SW480 (cell line): ENCODE measurements around the gene ITPA.

Source experiments
- DNase-seq: peaks from one replicate; pipeline ENCODE4 v3.0.0-alpha.2; 2016; ENCODE audit warnings: low spot score

The ITPA gene

DNA sequence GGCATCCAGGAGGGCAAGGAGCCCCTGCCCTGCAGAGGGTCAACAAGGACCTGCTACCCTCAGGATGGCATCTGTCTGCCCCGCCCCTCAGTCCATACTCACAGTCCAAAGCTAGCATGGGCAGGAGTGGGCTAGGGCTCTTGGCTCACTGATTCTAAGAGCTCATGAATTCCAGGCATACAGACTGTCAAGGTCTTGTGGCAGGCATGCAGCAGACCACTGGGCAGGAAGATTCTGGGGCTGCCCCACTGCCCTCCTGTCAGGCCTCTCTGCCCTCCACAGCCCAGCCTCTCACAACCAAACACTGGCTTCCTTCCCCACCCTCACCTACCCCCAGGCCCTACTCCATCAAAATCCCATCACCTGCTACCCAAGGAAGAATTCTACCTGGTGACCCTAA is 35.3 kb downstream of the ITPA start:
- DNase-seq, result no peak

DNA sequence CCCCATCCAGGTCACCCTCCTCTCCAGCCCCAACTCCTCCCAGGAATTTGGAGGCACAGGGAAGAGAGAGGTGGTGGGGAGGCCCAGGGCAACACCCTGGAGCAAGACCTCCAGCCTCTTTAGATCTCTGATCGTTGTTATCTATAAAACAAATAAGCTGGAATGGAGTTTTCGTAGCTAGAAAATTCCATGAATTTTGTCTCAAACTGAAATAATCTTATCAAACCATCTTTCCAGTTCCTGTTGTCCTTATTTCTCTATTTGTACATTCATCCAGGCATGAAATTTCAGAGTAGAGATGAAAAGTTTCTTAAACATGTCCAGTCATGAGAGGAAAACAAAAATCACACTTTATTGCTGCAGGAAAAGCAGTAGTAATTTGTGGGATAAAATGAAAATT is 35.9 kb downstream of the ITPA start:
- no peak for DNase-seq

DNA sequence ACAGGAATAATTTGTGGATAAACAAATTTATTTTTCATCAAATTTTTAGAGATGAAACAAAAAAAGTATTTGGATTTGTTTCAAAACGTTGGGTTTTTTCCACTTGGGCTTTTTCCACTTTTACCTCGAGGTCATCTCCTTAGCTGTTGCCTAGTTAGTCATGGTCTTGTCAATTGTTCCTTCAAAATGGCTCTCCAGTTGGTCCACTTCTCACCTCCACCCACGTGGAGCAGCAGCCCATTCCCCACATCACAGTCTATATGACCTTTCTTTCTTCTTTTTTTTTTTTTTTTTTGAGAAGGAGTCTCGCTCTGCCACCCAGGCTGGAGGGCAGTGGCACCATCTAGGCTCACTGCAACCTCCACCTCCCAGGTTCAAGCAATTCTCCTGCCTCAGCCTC is 36.4 kb downstream of the ITPA start:
- no peak for DNase-seq

DNA sequence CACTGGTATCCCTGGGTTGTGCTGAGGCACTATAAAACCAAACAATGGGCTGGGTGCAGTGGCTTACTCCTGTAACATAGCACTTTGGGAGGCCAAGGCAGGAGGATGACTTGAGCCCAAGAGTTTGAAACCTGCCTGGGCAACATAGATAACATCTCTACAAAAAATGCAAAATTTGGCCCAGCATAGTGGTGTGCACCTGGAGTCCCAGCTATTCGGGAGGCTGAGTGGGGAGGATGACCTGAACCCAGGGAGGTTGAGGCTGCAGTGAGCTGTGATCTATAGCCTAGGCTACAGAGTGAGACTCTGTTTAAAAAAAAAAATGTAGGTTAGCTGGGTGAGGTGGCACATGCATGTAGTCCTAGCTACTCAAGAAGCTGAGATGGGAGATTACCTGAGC is 37.4 kb downstream of the ITPA start:
- no peak for DNase-seq

DNA sequence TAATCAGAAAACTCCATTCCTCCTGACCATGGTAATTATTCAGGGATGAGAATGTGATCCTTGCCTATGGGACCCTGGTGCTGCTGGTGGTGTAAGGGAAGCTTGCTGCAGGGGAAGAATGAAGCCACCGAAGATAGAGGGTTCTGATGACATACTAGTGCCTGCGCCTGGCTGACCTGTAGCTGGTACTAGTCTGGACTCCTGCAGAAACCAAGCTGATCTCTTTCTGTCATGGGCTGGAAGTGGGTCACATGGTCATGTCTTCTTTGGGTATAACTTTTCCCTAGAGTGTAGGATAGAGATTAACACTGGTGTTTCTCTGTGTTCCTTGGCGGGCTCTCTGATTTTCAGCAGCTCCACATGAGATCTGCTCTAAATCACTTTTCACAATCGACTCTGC is 38.3 kb downstream of the ITPA start:
- DNase-seq, result peak; percentile 21

DNA sequence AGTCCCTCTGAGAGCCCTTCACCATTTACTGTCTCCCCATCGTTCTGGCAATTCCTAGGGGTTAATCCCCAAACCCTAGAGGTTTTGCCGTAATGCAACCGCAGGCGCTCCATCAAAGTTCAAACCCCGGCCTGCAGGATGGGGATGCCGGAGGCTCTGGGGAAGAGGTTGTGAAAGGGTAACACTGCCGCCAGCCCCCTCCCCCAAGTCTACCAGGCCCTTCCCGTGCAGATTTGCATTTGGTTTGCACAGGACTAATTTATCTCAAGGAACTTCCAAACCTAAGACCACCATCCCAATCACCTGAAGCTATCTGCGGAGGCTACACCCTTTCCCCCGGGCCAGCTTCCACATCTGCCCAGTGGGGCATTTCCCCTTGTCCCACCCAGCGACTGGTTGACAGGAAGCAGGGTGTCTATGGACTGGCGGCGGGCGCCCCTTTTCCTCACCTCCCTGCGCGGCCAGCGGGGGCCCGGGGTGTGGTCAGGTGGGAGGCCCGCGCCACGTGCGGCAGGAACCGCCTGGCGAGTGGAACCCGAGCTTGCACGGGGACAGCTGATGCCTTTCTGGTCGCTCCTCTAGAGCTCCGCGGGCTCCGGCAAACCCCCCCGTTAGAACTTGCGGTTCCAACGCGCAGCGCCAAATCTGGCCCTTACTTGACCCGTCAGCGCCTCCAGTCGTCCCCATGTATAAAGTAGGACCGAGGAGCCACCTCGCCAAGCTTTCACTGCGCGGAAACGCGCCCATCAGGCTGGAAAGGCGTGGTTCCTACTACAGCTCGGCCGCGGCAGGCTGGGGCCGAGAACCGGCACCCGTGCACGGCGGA is 39.1 kb downstream of the ITPA start:
- peak; percentile 48 for DNase-seq

DNA sequence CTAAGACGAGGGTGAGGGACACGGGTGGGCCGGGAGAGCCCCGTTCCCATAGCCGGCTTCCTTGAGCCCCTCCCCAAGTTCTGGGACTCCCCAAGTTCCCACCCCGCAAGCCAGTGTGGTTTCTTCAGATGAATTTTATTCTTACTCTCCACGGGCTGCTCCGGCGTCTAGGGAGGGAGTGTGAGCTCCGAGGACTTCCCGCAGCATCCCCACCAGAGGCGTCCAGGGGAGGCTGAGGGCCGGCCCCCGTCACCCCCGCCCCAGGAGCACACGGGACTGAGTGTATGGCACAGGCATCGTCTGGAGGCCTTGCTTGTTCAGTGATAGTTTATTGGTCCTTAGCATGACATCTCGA is 39.7 kb downstream of the ITPA start:
- no peak for DNase-seq

DNA sequence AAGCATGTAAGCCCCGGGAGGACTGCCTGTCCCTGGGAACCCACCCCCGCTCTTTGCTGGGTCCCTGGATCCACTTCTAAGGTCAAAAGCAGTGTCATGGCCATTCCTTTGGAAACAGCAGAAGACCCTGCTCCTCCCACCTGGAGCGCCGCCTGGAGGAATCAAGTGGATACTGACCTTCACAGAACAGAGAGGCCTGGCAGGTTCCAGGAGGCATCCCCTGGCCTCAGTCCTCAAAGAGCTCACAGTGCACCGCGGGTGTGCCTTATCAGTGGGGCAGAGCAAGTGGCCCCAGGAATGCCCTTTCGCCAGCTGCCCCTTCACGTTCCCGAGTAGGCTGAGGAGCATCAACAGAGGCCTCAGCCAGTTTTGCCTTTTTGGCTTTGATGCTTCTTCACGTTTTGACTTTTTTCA is 40.8 kb downstream of the ITPA start:
- peak; percentile 23 for DNase-seq

DNA sequence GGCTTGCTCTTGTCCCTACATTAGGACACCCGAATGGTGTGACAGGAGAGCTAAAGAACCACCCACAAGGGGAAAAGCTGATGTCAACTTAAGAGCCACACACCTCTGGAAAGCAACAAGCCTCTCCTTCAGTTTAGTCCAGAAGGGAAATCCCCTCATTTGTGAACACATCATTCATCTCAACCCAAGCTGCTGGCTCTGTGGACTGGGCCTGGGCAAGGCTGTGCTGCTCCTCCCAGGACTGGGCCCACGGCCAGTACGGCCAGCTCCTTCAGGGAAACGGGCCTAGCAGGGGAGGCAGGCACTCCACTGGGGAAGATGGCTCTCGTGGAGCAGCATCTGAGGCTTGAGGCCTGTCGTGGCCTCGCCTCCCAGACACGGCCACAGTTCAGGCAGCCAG is 42.5 kb downstream of the ITPA start:
- DNase-seq, result no peak

DNA sequence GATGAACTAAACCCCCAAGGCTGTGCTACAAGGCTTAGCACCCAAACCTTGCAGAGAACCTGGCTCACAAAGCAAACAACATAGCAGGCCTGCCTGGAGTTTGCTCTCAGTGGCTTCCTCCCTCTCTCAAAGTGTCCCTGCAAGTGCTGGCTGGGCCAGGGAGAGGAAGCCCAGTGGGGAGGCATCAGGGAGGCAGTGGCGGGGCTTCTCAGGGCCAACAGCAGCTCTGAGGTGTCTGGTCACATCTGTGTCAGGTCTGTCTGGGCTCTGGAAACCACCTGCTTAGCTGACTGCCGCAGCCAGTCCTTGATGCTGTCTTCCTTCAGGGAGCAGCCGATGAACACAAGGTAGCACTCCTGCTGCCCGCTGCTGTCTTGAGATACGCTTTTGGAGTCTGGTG is 46.4 kb downstream of the ITPA start:
- no peak for DNase-seq

DNA sequence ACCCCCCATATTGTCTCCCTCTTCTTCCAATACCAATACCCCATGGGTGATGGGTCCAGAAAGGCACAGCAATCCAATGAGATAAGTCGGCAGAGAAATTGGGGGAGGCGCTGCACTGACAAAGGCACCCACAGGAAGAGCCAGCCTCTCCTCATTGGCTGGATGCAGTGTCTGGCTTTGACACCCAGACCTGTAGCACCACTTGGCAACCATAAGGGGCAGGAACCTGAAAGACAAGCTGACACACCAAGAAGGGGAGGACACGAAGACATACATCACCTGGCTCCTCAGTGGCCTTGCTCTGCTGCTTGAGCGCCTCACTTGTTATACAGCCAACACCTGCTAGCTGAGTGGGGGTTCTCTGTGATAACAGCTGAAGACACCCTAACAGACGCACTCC is 49.1 kb downstream of the ITPA start:
- no peak for DNase-seq

DNA sequence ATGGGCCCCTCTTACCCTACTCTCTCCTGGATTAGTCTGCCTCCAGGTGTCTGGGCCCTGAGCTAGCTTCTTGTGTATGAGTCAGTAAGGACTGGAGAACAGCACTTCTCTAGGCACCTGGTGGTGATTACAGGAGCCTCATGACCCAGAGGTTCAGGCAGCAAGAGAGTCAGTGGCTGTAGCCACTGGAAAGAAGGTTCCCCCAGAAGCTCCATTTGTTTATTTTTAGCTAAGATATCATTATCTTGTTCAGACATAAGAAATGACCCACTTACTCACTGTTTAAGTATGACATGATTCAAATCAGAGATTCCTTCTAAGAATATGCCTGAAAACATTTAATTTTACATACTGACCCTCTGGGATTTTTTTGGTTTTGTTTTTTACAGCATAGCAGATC is 53.3 kb downstream of the ITPA start:
- no peak for DNase-seq

DNA sequence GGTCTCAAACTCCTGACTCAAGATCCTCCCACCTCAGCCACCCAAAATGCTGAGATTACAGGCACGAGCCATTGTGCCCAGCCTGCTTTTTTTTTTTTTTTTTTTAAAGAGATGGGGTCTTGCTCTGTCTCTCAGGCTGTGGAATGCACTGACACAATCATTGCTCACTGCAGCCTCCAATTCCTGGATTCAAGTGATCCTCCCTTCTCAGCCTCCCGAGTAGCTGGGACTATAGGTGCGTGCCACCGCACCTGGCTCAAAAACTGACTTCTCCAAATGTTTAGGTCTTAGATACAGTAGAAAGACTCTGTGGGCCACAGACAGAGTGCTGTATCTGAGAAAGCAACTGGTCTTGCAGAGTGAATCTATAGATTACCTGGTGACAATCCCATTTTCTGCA is 60.8 kb downstream of the ITPA start:
- no peak for DNase-seq

DNA sequence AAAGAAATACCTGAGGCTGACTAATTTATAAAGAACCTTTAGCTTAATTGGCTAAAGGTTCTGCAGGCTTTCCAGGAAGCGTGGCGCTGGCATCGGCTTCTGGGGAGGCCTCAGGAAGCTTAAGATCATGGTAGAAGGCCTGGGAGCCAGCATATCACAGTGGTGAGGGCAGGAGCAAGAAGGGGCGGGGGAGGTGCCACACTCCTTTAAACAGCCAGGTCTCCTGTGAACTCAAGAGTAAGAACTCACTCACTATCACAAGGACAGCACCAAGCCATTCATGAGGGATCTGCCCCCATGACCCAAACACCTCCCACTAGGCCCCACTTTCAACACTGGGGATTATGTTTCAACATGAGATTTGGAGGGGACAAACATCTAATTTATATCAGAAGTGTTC is 64.1 kb downstream of the ITPA start:
- DNase-seq, result no peak
